ENCODE measurements around the gene EPHA1.

DNA sequence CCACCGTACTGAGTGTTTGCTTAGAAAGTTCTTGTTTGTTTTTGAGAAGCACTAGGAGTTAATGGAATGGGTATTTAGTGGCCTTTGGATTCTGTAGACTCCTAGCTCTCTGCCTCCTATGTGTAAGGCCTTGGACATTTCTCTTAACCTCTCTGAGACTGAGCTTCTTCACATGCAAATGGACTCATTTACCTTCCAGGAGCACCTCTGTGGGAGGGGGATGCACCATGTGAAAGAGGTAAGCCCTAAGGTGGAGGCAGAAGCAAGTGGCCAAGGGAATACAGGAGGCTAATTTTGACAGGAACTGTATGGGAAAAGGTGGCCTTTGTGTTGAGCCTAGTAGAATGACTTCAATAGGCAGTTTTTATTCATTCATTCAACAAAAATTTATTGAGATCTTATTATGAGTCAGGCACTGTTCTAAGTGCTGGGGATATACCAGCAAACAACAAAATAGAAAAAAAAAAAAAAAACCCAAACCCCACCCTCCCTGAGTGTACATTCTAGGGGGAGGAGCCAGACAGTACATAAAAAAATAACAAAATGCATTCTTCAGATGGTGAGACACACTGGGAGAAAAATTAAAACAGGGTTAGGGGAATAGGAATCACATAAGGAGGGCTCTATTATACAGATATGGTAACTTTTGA, 9.2 kb upstream of the EPHA1 start:
- TF ChIP-seq, protein P1, sequence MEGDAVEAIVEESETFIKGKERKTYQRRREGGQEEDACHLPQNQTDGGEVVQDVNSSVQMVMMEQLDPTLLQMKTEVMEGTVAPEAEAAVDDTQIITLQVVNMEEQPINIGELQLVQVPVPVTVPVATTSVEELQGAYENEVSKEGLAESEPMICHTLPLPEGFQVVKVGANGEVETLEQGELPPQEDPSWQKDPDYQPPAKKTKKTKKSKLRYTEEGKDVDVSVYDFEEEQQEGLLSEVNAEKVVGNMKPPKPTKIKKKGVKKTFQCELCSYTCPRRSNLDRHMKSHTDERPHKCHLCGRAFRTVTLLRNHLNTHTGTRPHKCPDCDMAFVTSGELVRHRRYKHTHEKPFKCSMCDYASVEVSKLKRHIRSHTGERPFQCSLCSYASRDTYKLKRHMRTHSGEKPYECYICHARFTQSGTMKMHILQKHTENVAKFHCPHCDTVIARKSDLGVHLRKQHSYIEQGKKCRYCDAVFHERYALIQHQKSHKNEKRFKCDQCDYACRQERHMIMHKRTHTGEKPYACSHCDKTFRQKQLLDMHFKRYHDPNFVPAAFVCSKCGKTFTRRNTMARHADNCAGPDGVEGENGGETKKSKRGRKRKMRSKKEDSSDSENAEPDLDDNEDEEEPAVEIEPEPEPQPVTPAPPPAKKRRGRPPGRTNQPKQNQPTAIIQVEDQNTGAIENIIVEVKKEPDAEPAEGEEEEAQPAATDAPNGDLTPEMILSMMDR (IDR thresholded peaks at IDR 0.05), result no peak
- no peak for TF ChIP-seq ZFX (IDR thresholded peaks at IDR 0.05; ENCODE audit: borderline replicate concordance)
